DMS53 treated with DMSO at 0.1 percent for 48 hours (cell line): ENCODE data around the gene ULK3.

Experiments
- DNase-seq: peaks from one replicate; lab custom pipeline; 2025; ENCODE audit not compliant: unreplicated experiment; lab: John Stamatoyannopoulos, UW

The ULK3 gene

GRCh38 chr15:74824976-74825375 lies 18.0 kb downstream of the ULK3 start:
- no peak for DNase-seq

GRCh38 chr15:74823324-74823723 lies 19.6 kb downstream of the ULK3 start:
- peak; percentile 9 for DNase-seq

GRCh38 chr15:74822233-74822632 lies 20.7 kb downstream of the ULK3 start:
- DNase-seq = no peak

- DNase-seq = no peak
These were observed 21.2 kb downstream of the ULK3 start for GRCh38 chr15:74821790-74822158.

- DNase-seq = no peak
These were observed 21.7 kb downstream of the ULK3 start for GRCh38 chr15:74821091-74821789.

- DNase-seq = no peak
These were observed 22.9 kb downstream of the ULK3 start for GRCh38 chr15:74820056-74820455.

GRCh38 chr15:74817370-74817737 lies 25.6 kb downstream of the ULK3 start:
- no peak for DNase-seq

GRCh38 chr15:74816624-74817369 lies 26.2 kb downstream of the ULK3 start:
- DNase-seq = no peak

GRCh38 chr15:74815961-74816360 lies 27.0 kb downstream of the ULK3 start:
- DNase-seq = no peak

GRCh38 chr15:74815121-74815934 lies 27.6 kb downstream of the ULK3 start:
- DNase-seq = no peak

- no peak for DNase-seq
These were observed 30.4 kb downstream of the ULK3 start, which contains the start of gene LMAN1L for GRCh38 chr15:74812533-74812932. Gene LMAN1L (plus strand): TSS chr15:74812835. CDS start chr15:74812855, 20 bp downstream.

- DNase-seq = no peak
These were observed 33.0 kb downstream of the ULK3 start for GRCh38 chr15:74809956-74810355.

- no peak for DNase-seq
These were observed 33.7 kb downstream of the ULK3 start for GRCh38 chr15:74809242-74809641.

- no peak for DNase-seq
These were observed 34.1 kb downstream of the ULK3 start for GRCh38 chr15:74808840-74809229.

- DNase-seq = no peak
These were observed 34.7 kb downstream of the ULK3 start for GRCh38 chr15:74808078-74808839.

GRCh38 chr15:74807282-74807681 lies 35.7 kb downstream of the ULK3 start:
- no peak for DNase-seq

GRCh38 chr15:74804935-74805334 lies 38.0 kb downstream of the ULK3 start:
- DNase-seq = no peak

GRCh38 chr15:74802862-74803447 lies 40.0 kb downstream of the ULK3 start:
- no peak for DNase-seq

- no peak for DNase-seq
These were observed 40.7 kb downstream of the ULK3 start for GRCh38 chr15:74802290-74802689.

GRCh38 chr15:74801311-74801997 lies 41.5 kb downstream of the ULK3 start:
- no peak for DNase-seq
